Stomach (tissue), 9 donors: ENCODE data around the gene C16orf54. TPM values are rescaled to one million over a fixed set of nuclear protein-coding genes. Genes with fewer than 3 reads are reported as not detected.
"Not testable (repeated sequence)": the region's sequence is repeated elsewhere in the genome, so short reads cannot be mapped to it uniquely, and the experiment has no call there.

ENCODE experiments used
- DNase-seq, 2 donors: peaks; one replicate each; pipeline versions ENCODE4 v3.0.0 to v3.0.0-alpha.2; 2013 to 2019
- H3K27ac ChIP-seq, 5 donors: fragments of 200-600 bp in 4 of 5; sonication (generic) in 4 of 5; one replicate each; pipeline ENCODE4 v1.5.1; 2013 to 2019; ENCODE audit warnings: mild to moderate bottlenecking in 1 of 5, moderate library complexity in 1 of 5
- H3K27me3 ChIP-seq, 3 donors: fragments of 200-600 bp; sonication (generic); one replicate each; pipeline ENCODE4 v1.5.1; 2017 to 2019; ENCODE audit warnings: mixed run types in 1 of 3
- H3K36me3 ChIP-seq, 4 donors: fragments of 200-600 bp; sonication (generic); 1 replicate in 3 of 4; 2 replicates in 1 of 4; pipeline ENCODE4 v1.5.1; 2016 to 2019
- H3K4me1 ChIP-seq, 4 donors: fragments of 200-600 bp; sonication (generic); one replicate each; pipeline ENCODE4 v1.5.1; 2016 to 2019
- H3K4me3 ChIP-seq, 4 donors: fragments of 200-600 bp; sonication (generic) in 3 of 4; one replicate each; pipeline ENCODE4 v1.5.1; 2016 to 2019; ENCODE audit warnings: mild to moderate bottlenecking in 1 of 4
- H3K9me3 ChIP-seq, 4 donors: fragments of 200-600 bp; sonication (generic); one replicate each; pipeline ENCODE4 v1.5.1; 2016 to 2019
- CTCF ChIP-seq, 7 experiments: fragments of 450-650 bp in 4 of 7; fragments of 200-600 bp in 3 of 7; sonication (generic) in 3 of 7; IDR thresholded peaks; one replicate each; pipeline ENCODE4 v1.5.1; 2016 to 2019; ENCODE audit warnings: antibody characterized with exemption in 7 of 7, control low read depth in 2 of 7, mild to moderate bottlenecking in 1 of 7
- EP300 ChIP-seq: sonication (generic); formaldehyde crosslinking; IDR thresholded peaks from one replicate; pipeline ENCODE4 v1.6.1; 2017; ENCODE audit warnings: antibody characterized with exemption
- POLR2A ChIP-seq, 4 donors: fragments of 450-650 bp; IDR thresholded peaks; one replicate each; pipeline ENCODE4 v1.6.1; 2016; ENCODE audit warnings: antibody characterized with exemption in 4 of 4, control low read depth in 2 of 4, mild to moderate bottlenecking in 1 of 4, moderate library complexity in 1 of 4
- POLR2AphosphoS5 ChIP-seq, 3 donors: sonication (generic); formaldehyde crosslinking; IDR thresholded peaks; one replicate each; pipeline ENCODE4 v1.6.1; 2016; ENCODE audit warnings: antibody characterized with exemption in 3 of 3
- WGBS, 5 donors: extraction: QIAGEN DNeasy Blood & Tissue Kit in 3 of 5; methylation state at CpG; one replicate each; pipeline versions ENCODE4 v1.1.5 to v1.1.7; 2013 to 2018; 5-methylcytosine and 5-hydroxymethylcytosine counted together
- intact Hi-C: fragments of 100-400 bp; cut with DNase I; formaldehyde crosslinking; loops from one replicate; pipeline ENCODE4 v1.15.1; 2023; ENCODE audit warnings: low total_unique reads
- polyA plus RNA-seq, 3 donors: library from polyadenylated mRNA; stranded (reverse); fragments of 200-250 nt; gene quantifications; one replicate each; pipeline ENCODE4 v1.2.3, GENCODE V29; 2013
- total RNA-seq, 5 donors: library from RNA; depleted of rRNA; stranded (reverse); fragments of >200 nt; gene quantifications; one replicate each; pipeline versions ENCODE4 v1.1.0 to v1.2.3, GENCODE V29; 2014 to 2016
- donor health status: healthy with polysubstance abuse.
- donor health status: Bipolar disorder and iron deficiency.
- donor health status: healthy.

Gene C16orf54
- total and polyA plus RNA-seq, 8 donors, result 0.37 to 3.5 (median 0.96) TPM; not detected in 2

- peaks cover 0 to 6% (median 0%) of the 10 kb centered on the region in 3 donors for H3K27me3 ChIP-seq
- H3K4me3 ChIP-seq, result no peak overlapping the region
- no peak for DNase-seq
- WGBS, 5 donors, result 82 to 87% (median 85%) methylated on average over 9 of the region's 9 CpGs
- TF ChIP-seq POLR2A (IDR thresholded peaks at IDR 0.05) (no peak), CTCF (IDR thresholded peaks at IDR 0.05) (no peak), EP300 (no peak), POLR2AphosphoS5 (IDR thresholded peaks at IDR 0.05) (no peak)
- peaks cover 0 to 20% (median 3%) of the 10 kb centered on the region in 4 donors for H3K4me1 ChIP-seq
- no peaks in the 10 kb centered on the region for H3K36me3 ChIP-seq
- H3K27ac ChIP-seq, result no peak overlapping the region
- intact Hi-C loops, result no loop called here
- H3K9me3 ChIP-seq, result no peaks in the 10 kb centered on the region
Measured at GRCh38 chr16:29760567-29761279, 14.9 kb upstream of the C16orf54 start.

GRCh38 chr16:29757950-29758466 lies 12.2 kb upstream of the C16orf54 start:
- H3K27ac ChIP-seq, result no peak overlapping the region
- 54 to 68% (median 63%) methylated on average over 6 of the region's 6 CpGs for WGBS, 5 donors
- H3K4me3 ChIP-seq, result no peak overlapping the region
- H3K27me3 ChIP-seq, result no peaks in the 10 kb centered on the region
- H3K4me1 ChIP-seq, result peaks cover 0 to 8% (median 0%) of the 10 kb centered on the region in 4 donors
- DNase-seq, result no peak
- H3K9me3 ChIP-seq, result no peaks in the 10 kb centered on the region
- no peaks in the 10 kb centered on the region for H3K36me3 ChIP-seq
- TF ChIP-seq POLR2AphosphoS5 (IDR thresholded peaks at IDR 0.05), result no peak
- TF ChIP-seq EP300, result no peak
- TF ChIP-seq POLR2A (IDR thresholded peaks at IDR 0.05), result no peak
- no peak for TF ChIP-seq CTCF (IDR thresholded peaks at IDR 0.05)
- intact Hi-C loops, result no loop called here

- DNase-seq, H3K4me1 ChIP-seq, intact Hi-C loops, H3K27ac ChIP-seq, H3K27me3 ChIP-seq, H3K36me3 ChIP-seq, H3K9me3 ChIP-seq, H3K4me3 ChIP-seq: not testable (repeated sequence)
- WGBS, 5 donors, result 49 to 74% (median 55%) methylated on average over 8 of the region's 8 CpGs
Measured at GRCh38 chr16:29757086-29757485, 11.3 kb upstream of the C16orf54 start.

DNA sequence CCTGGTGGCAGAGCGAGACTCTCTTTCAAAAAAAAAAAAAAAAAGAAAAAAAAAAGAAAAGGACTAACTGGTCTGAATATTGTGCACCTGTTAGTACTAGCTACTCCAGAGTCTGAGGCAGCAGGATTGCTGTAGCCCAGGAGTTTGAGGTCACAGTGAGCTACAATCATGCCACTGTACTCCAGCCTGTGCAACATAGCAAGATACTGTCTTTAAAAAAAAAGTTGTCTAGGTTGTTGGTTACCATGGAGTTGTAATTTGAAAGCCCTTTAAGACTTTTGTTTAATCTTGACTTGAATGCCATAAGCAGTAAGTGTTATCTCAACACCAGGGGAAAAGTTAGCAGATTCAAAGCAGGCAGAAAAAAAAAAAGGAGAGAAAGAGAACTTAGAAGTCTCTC lies 10.9 kb upstream of the C16orf54 start:
- Histone ChIP-seq H3K9me3 (no peaks in the 10 kb centered on the region), H3K27me3 (no peaks in the 10 kb centered on the region), H3K4me3 (no peak overlapping the region), H3K4me1 (peaks cover 0 to 8% (median 0%) of the 10 kb centered on the region in 4 donors), H3K27ac (no peak overlapping the region), H3K36me3 (no peaks in the 10 kb centered on the region)
- 23 to 56% (median 32%) methylated on average over 1 of the region's 1 CpG for WGBS, 5 donors
- no peak for TF ChIP-seq CTCF (IDR thresholded peaks at IDR 0.05)
- TF ChIP-seq POLR2A (IDR thresholded peaks at IDR 0.05), result no peak
- TF ChIP-seq EP300, result no peak
- no peak for TF ChIP-seq POLR2AphosphoS5 (IDR thresholded peaks at IDR 0.05)
- peak in 1 of 2 donors; percentile 63 for DNase-seq
- intact Hi-C loops, result no loop called here

DNA sequence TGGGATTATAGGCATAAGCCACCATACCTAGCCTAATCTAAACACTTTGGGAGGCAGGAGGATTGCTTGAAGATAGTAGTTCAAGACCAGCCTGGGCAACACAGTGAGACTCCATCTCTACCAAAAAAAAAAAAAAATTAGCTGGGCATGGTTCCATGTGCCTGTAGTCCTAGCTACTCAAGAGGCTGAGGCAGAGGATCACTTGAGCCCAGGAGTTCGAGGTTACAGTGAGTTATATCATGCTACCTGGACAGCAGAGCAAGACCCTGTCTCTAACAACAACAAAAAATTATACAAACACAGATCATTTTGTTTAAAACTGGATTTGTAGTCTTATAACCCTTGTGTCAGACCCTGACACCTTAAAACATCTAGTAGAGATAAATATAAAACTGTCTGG lies 7.7 kb upstream of the C16orf54 start:
- TF ChIP-seq CTCF (IDR thresholded peaks at IDR 0.05) (no peak), POLR2AphosphoS5 (IDR thresholded peaks at IDR 0.05) (no peak), EP300 (no peak), POLR2A (IDR thresholded peaks at IDR 0.05) (no peak)
- DNase-seq, result no peak
- no peaks in the 10 kb centered on the region for H3K36me3 ChIP-seq
- intact Hi-C loops, result no loop called here
- H3K27me3 ChIP-seq, result no peaks in the 10 kb centered on the region
- no peak overlapping the region for H3K4me3 ChIP-seq
- H3K9me3 ChIP-seq, result no peaks in the 10 kb centered on the region
- 74 to 83% (median 78%) methylated on average over 1 of the region's 1 CpG for WGBS, 5 donors
- H3K4me1 ChIP-seq, result peaks cover 0 to 8% (median 0%) of the 10 kb centered on the region in 4 donors
- H3K27ac ChIP-seq, result no peak overlapping the region

DNA sequence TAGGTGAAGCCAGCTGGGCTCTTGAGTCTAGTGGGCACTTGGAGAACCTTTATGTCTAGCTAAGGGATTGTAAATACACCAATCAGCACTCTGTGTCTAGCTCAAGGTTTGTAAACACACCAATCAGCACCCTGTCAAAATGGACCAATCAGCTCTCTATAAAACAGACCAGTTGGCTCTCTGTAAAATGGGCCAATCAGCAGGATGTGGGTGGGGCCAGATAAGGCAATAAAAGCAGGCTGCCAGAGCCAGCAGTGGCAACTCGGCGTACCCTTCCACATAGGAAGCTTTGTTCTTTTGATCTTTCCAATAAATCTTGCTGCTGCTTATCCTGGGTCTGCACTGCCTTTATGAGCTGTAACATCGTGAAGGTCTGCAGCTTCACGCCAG lies 3.0 kb upstream of the C16orf54 start:
- H3K4me1 ChIP-seq, result peaks cover 0 to 18% (median 4%) of the 10 kb centered on the region in 4 donors
- DNase-seq, intact Hi-C loops, H3K4me3 ChIP-seq, H3K27me3 ChIP-seq, H3K36me3 ChIP-seq, H3K9me3 ChIP-seq, H3K27ac ChIP-seq: not testable (repeated sequence)
- 66 to 84% (median 77%) methylated on average over 4 of the region's 4 CpGs for WGBS, 5 donors
